Tibial artery (tissue), 4 donors: ENCODE measurements around the gene NEK2.

ENCODE experiments used
- DNase-seq, 2 donors: peaks; one replicate each; pipeline ENCODE4 v3.0.0-alpha.2; 2019
- H3K27ac ChIP-seq, 2 donors: fragments of 200-600 bp; sonication (generic) in 1 of 2; 1 replicate in 1 of 2; 2 replicates in 1 of 2; pipeline ENCODE4 v1.5.1; 2018 to 2019; ENCODE audit warnings: mild to moderate bottlenecking in 1 of 2
- H3K27me3 ChIP-seq, 2 donors: fragments of 200-600 bp; sonication (generic) in 1 of 2; one replicate each; pipeline versions ENCODE4 v1.5.1 to v1.6.0; 2016 to 2019
- H3K36me3 ChIP-seq, 3 donors: fragments of 200-600 bp; sonication (generic) in 2 of 3; one replicate each; pipeline ENCODE4 v1.5.1; 2016 to 2019; ENCODE audit warnings: mild to moderate bottlenecking in 2 of 3
- H3K4me1 ChIP-seq, 4 donors: fragments of 200-600 bp; sonication (generic) in 2 of 4; 1 replicate in 3 of 4; 2 replicates in 1 of 4; pipeline ENCODE4 v1.5.1; 2016 to 2019
- H3K4me3 ChIP-seq, 2 donors: fragments of 200-600 bp; sonication (generic) in 1 of 2; 1 replicate in 1 of 2; 2 replicates in 1 of 2; pipeline ENCODE4 v1.5.1; 2018 to 2019; ENCODE audit warnings: mild to moderate bottlenecking in 2 of 2
- H3K9me3 ChIP-seq, 3 donors: fragments of 200-600 bp; sonication (generic) in 1 of 3; one replicate each; pipeline ENCODE4 v1.5.1; 2016 to 2019
- CTCF ChIP-seq, 2 experiments: fragments of 200-600 bp in 1 of 2; fragments of 450-650 bp in 1 of 2; IDR thresholded peaks; one replicate each; pipeline ENCODE4 v1.5.1; 2017 to 2019; ENCODE audit warnings: antibody characterized with exemption in 2 of 2, mild to moderate bottlenecking in 1 of 2, moderate library complexity in 1 of 2
- intact Hi-C: fragments of 100-400 bp; cut with DNase I; formaldehyde crosslinking; loops from one replicate; pipeline ENCODE4 v1.15.0; 2023; ENCODE audit warnings: low total_unique reads

NEK2 gene

GRCh38 chr1:211708006-211708405 is 32.6 kb upstream of the NEK2 start:
- no peak for DNase-seq
- Histone ChIP-seq H3K4me1 (no peaks in the 10 kb centered on the region), H3K9me3 (no peaks in the 10 kb centered on the region), H3K27me3 (no peaks in the 10 kb centered on the region), H3K27ac (no peak overlapping the region), H3K4me3 (no peak overlapping the region), H3K36me3 (no peaks in the 10 kb centered on the region)
- intact Hi-C loops = no loop called here
- TF ChIP-seq CTCF (IDR thresholded peaks at IDR 0.05) = no peak

- Histone ChIP-seq H3K36me3 (no peaks in the 10 kb centered on the region), H3K27me3 (peaks cover 0 to 7% of the 10 kb centered on the region in 2 donors), H3K4me3 (no peak overlapping the region), H3K4me1 (no peaks in the 10 kb centered on the region), H3K9me3 (no peaks in the 10 kb centered on the region), H3K27ac (no peak overlapping the region)
- intact Hi-C loops = no loop called here
- TF ChIP-seq CTCF (IDR thresholded peaks at IDR 0.05) = no peak
- no peak for DNase-seq
Observed at GRCh38 chr1:211705467-211706091, 30.2 kb upstream of the NEK2 start.

- Histone ChIP-seq H3K36me3 (no peaks in the 10 kb centered on the region), H3K4me3 (no peak overlapping the region), H3K4me1 (no peaks in the 10 kb centered on the region), H3K27me3 (peaks cover 0 to 7% of the 10 kb centered on the region in 2 donors), H3K27ac (no peak overlapping the region), H3K9me3 (no peaks in the 10 kb centered on the region)
- TF ChIP-seq CTCF (IDR thresholded peaks at IDR 0.05) = no peak
- intact Hi-C loops = no loop called here
- no peak for DNase-seq
Observed at GRCh38 chr1:211704543-211704942, 29.1 kb upstream of the NEK2 start.

- H3K27me3 ChIP-seq = peaks cover 0 to 12% of the 10 kb centered on the region in 2 donors
- intact Hi-C loops = no loop called here
- H3K9me3 ChIP-seq = no peaks in the 10 kb centered on the region
- DNase-seq = no peak
- no peak overlapping the region for H3K27ac ChIP-seq
- TF ChIP-seq CTCF (IDR thresholded peaks at IDR 0.05) = no peak
- H3K4me3 ChIP-seq = no peak overlapping the region
- H3K4me1 ChIP-seq = peaks cover 0 to under 1% (median under 1%) of the 10 kb centered on the region in 4 donors
- no peaks in the 10 kb centered on the region for H3K36me3 ChIP-seq
Observed at GRCh38 chr1:211703812-211704537, 28.6 kb upstream of the NEK2 start.

- no peak for TF ChIP-seq CTCF (IDR thresholded peaks at IDR 0.05)
- intact Hi-C loops = no loop called here
Observed at GRCh38 chr1:211701733-211702132, 26.3 kb upstream of the NEK2 start.

More at GRCh38 chr1:211701733-211702132, 26.3 kb upstream of the NEK2 start:
- H3K4me3 ChIP-seq = no peak overlapping the region
- H3K4me1 ChIP-seq = peaks cover 0 to 10% (median 8%) of the 10 kb centered on the region in 4 donors
- H3K27me3 ChIP-seq = peaks cover 0 to 30% of the 10 kb centered on the region in 2 donors
- no peaks in the 10 kb centered on the region for H3K9me3 ChIP-seq
- no peak overlapping the region for H3K27ac ChIP-seq
- no peaks in the 10 kb centered on the region for H3K36me3 ChIP-seq
- DNase-seq = no peak
